K562 (cell line): Measurements from ENCODE around the gene PDZD2. TPM values are rescaled to one million over a fixed set of nuclear protein-coding genes. Genes with fewer than 3 reads are reported as not detected.

Experiments
- ATAC-seq: fragments of 200-7000 bp; cut with Tn5 transposase; 3 replicates; pipeline ENCODE4 v1.9.1; 2020; ENCODE audit warnings: moderate library complexity
- BruUV-seq: library from RNA; stranded (reverse); fragments of 400-500 nt; replicated peaks from 2 replicates; lab custom pipeline; 2021; lab: Mats Ljungman, UMichigan
- CTCF ChIA-PET: fragments of 300-600 bp; formaldehyde crosslinking; extraction: SDS; loops from one replicate; lab custom pipeline; 2021; ENCODE audit warnings: low intra/inter-chr PET ratio; lab: Yijun Ruan, JAX
- POLR2A ChIA-PET: fragments of 300-600, 350-650 bp; sonication (Branson Sonifier 250); formaldehyde crosslinking; extraction: SDS; loops from one replicate; lab custom pipeline; 2021; ENCODE audit warnings: antibody characterized with exemption, inconsistent platforms; lab: Yijun Ruan, JAX
- DNase-seq, 4 experiments: peaks; one replicate each; pipeline versions ENCODE4 v3.0.0 to v3.0.0-alpha.2; 2011 to 2018; ENCODE audit warnings: low spot score in 3 of 4, mixed read lengths in 3 of 4; ENCODE audit errors: extremely low read depth in 1 of 4
- FAIRE-seq: peaks from 2 replicates; lab custom pipeline; 2011; peaks lifted over from hg19 to GRCh38; lab: Jason Lieb, UNC
- H2AFZ ChIP-seq: 2 replicates; pipeline ENCODE4 v1.6.0; 2011; ENCODE audit warnings: low read depth, low read length, control low read depth, inconsistent platforms
- H3K27ac ChIP-seq: fragments of 200-600 bp; 3 replicates; pipeline ENCODE4 v1.8.0; 2011; ENCODE audit warnings: low read depth, mild to moderate bottlenecking, control low read depth, inconsistent platforms, low read length, moderate library complexity, mixed read lengths; ENCODE audit errors: extremely low read depth
- H3K27me3 ChIP-seq, 2 experiments: fragments of 300-600 bp in 1 of 2; 2 replicates in 1 of 2; 3 replicates in 1 of 2; pipeline versions ENCODE4 v1.6.0 to v1.8.0; 2011; ENCODE audit warnings: inconsistent platforms in 2 of 2, low read length in 2 of 2, mild to moderate bottlenecking in 1 of 2, mixed read lengths in 1 of 2, moderate library complexity in 1 of 2; ENCODE audit not compliant: control insufficient read depth in 2 of 2, insufficient read depth in 2 of 2
- H3K36me3 ChIP-seq: fragments of 300-600 bp; 3 replicates; pipeline ENCODE4 v1.8.0; 2011; ENCODE audit warnings: mild to moderate bottlenecking, low read length, inconsistent platforms; ENCODE audit not compliant: control insufficient read depth, insufficient read depth
- H3K4me1 ChIP-seq, 2 experiments: fragments of 200-600 bp in 1 of 2; replicated peaks in 1 of 2; 2 replicates in 1 of 2; 3 replicates in 1 of 2; pipeline versions ENCODE4 v1.5.1 to v1.8.0; 2011; ENCODE audit warnings: inconsistent platforms in 2 of 2, low read length in 2 of 2, mild to moderate bottlenecking in 1 of 2, mixed read lengths in 1 of 2, moderate library complexity in 1 of 2; ENCODE audit not compliant: control insufficient read depth in 2 of 2, insufficient read depth in 2 of 2
- H3K4me2 ChIP-seq: 2 replicates; pipeline ENCODE4 v1.6.1; 2011; ENCODE audit warnings: low read length, control low read depth, inconsistent platforms, mixed read lengths; ENCODE audit not compliant: insufficient read depth
- H3K4me3 ChIP-seq: fragments of 200-600 bp; sonication (generic), shearing (Covaris generic); 2 replicates; pipeline ENCODE4 v1.5.1; 2016; ENCODE audit warnings: control low read depth, inconsistent platforms
- H3K79me2 ChIP-seq: fragments of 200-600 bp; 3 replicates; pipeline ENCODE4 v1.8.0; 2011; ENCODE audit warnings: low read length, inconsistent platforms; ENCODE audit not compliant: control insufficient read depth, insufficient read depth
- H3K9ac ChIP-seq, 2 experiments: 2 replicates each; pipeline versions ENCODE4 v1.6.0 to v1.6.1; 2011; ENCODE audit warnings: low read depth in 2 of 2, low read length in 2 of 2, control low read depth in 1 of 2, inconsistent platforms in 1 of 2, mild to moderate bottlenecking in 1 of 2, mixed read lengths in 1 of 2; ENCODE audit not compliant: insufficient read depth in 1 of 2
- H3K9me1 ChIP-seq: one replicate; pipeline ENCODE4 v1.6.0; 2011; ENCODE audit warnings: inconsistent platforms, mild to moderate bottlenecking, low read length, moderate library complexity; ENCODE audit not compliant: control insufficient read depth, insufficient read depth
- H3K9me3 ChIP-seq: replicated peaks from 2 replicates; pipeline ENCODE4 v1.5.1; 2011; ENCODE audit warnings: low read depth, low read length, inconsistent platforms; ENCODE audit not compliant: control insufficient read depth, insufficient read depth
- H4K20me1 ChIP-seq: replicated peaks from 2 replicates; pipeline ENCODE4 v1.6.1; 2011; ENCODE audit warnings: low read length, inconsistent platforms, mixed read lengths; ENCODE audit not compliant: control insufficient read depth, insufficient read depth
- KDM5B ChIP-seq: fragments of 200-600 bp; sonication (generic); IDR thresholded peaks from 2 replicates; pipeline ENCODE4 v1.6.1; 2012; ENCODE audit warnings: low read depth, mild to moderate bottlenecking, moderate library complexity, low read length, control low read depth, inconsistent platforms; ENCODE audit not compliant: insufficient replicate concordance
- NCOA2 ChIP-seq, 2 experiments: fragments of 450-650 bp; IDR thresholded peaks; 2 replicates each; pipeline ENCODE4 v1.6.1; 2018; ENCODE audit warnings: mild to moderate bottlenecking in 2 of 2, moderate library complexity in 1 of 2; ENCODE audit not compliant: partially characterized antibody in 2 of 2
- NR3C1 ChIP-seq: sonication (generic); formaldehyde crosslinking; IDR thresholded peaks from 2 replicates; pipeline ENCODE4 v1.8.1; 2022; ENCODE audit warnings: missing genetic modification reagents
- OTX1 ChIP-seq: fragments of 450-650 bp; formaldehyde crosslinking; IDR thresholded peaks from 2 replicates; pipeline ENCODE4 v1.4.0; 2022; ENCODE audit warnings: mild to moderate bottlenecking
- ZBTB26 ChIP-seq: fragments of 450-650 bp; formaldehyde crosslinking; IDR thresholded peaks from 2 replicates; pipeline ENCODE4 v1.4.0; 2022; ENCODE audit warnings: missing genetic modification characterization
- WGBS: fragments of 100-300 bp; shearing (Covaris generic); methylation state at CpG from one replicate; pipeline ENCODE4 v1.1.6; 2016; ENCODE audit warnings: low coverage, mixed read lengths; ENCODE audit not compliant: insufficient coverage; ENCODE audit errors: missing lambda C conversion rate; 5-methylcytosine and 5-hydroxymethylcytosine counted together
- in situ Hi-C: fragments of 300-500 bp; cut with MboI; formaldehyde crosslinking; loops from 4 replicates; pipeline ENCODE4 v1.15.0; 2018; ENCODE audit warnings: inconsistent platforms, mixed read lengths
- intact Hi-C: fragments of 100-400 bp; cut with micrococcal nuclease; formaldehyde crosslinking; loops from 2 replicates; pipeline ENCODE4 v1.14.2; 2022
- microRNA-seq: library from miRNA; unstranded; fragments of <30 nt; microRNA quantifications from one replicate; pipeline ENCODE4, GENCODE V29; 2018; ENCODE audit warnings: borderline microRNAs expressed
- polyA plus RNA-seq, 8 experiments: library from polyadenylated mRNA; depleted of rRNA in 4 of 8; stranded (reverse) in 5 of 8; unstranded in 3 of 8; fragments of >200 nt; fragmentation: Nextera tagmentation in 2 of 8; fragmentation: Illumina TruSeq in 1 of 8; extraction: Ambion mirVana in 2 of 8; extraction: Trizol in 1 of 8; gene quantifications; 2 replicates each; pipeline versions ENCODE4 v1.2.1 to v1.2.3, GENCODE V29; 2011 to 2014; ENCODE audit warnings: inconsistent platforms in 1 of 8, missing spikeins in 1 of 8
- small RNA-seq: library from RNA; depleted of rRNA; stranded (forward); fragments of <200 nt; gene quantifications from one replicate; pipeline ENCODE3, GENCODE V24; 2014
- total RNA-seq, 7 experiments: library from RNA; depleted of rRNA in 6 of 7; stranded (reverse); fragments of >200 nt in 6 of 7; fragmentation: Illumina TruSeq in 2 of 7; extraction: Trizol in 2 of 7; gene quantifications; 2 replicates each; pipeline versions ENCODE4 v1.2.1 to v1.2.3, GENCODE V29; 2011 to 2021; ENCODE audit warnings: low replicate concordance in 1 of 7

The PDZD2 gene
- total and polyA plus RNA-seq, 9 of the 15 experiments (the other 6 are each of a cell fraction or from before 2014, with no cell fraction given): 0.02 to 0.08 (median 0.04) TPM; not detected in 6

- H4K20me1 ChIP-seq: peaks cover 27% of the 10 kb centered on the region
- no peak overlapping the region for H3K4me3 ChIP-seq
- FAIRE-seq (no peak), DNase-seq (no peak), ATAC-seq (no peak)
- peaks cover 55% of the 10 kb centered on the region; the same call in 2 of the 3 replicates for H3K36me3 ChIP-seq
- in situ Hi-C loops: no loop called here
- CTCF ChIA-PET: no interaction called here
- H3K4me1 ChIP-seq: peaks cover 0 to 4% of the 10 kb centered on the region in 2 experiments; a peak in 3 of 5 replicates
- no peak overlapping the region for H2AFZ ChIP-seq
- H3K9me3 ChIP-seq: no peaks in the 10 kb centered on the region; the same call in 1 of the 2 replicates
- H3K4me2 ChIP-seq: no peak overlapping the region
- BruUV-seq: no TSS peak
- intact Hi-C loops: no loop called here
- 93% methylated on average over 1 of the region's 1 CpG for WGBS
- H3K9ac ChIP-seq: no peak overlapping the region
- no peak overlapping the region for H3K27ac ChIP-seq
- POLR2A ChIA-PET: interaction anchor here (0.8 to 0.9 kb wide), 2 partner anchors 9 to 11 kb away, joined by 3 read pairs; no protein-coding TSS in a partner anchor
- no peaks in the 10 kb centered on the region for H3K27me3 ChIP-seq
- H3K79me2 ChIP-seq: peaks cover 92% of the 10 kb centered on the region
- TF ChIP-seq OTX1 (CRISPR knock-in tag): no peak
- TF ChIP-seq ZBTB26 (CRISPR knock-in tag): no peak
- TF ChIP-seq NR3C1: no peak
- no peak for TF ChIP-seq NCOA2 (IDR thresholded peaks at IDR 0.05; ENCODE audit: partially characterized antibody in 2 of 2)
- TF ChIP-seq KDM5B: no peak
- H3K9me1 ChIP-seq: no peaks in the 10 kb centered on the region
Observed at GRCh38 chr5:32160228-32160627, 521.3 kb downstream of the PDZD2 start.

Small RNA genes lying within 50 kb of the gene (microRNA-seq; reads per million reads assigned to microRNA genes)
- not detected for gene MIR4279

Small RNA genes lying within 50 kb of the gene (small RNA-seq; reads per million reads assigned to genes)
- gene AC025458.1: 0.11 reads per million
- not detected for gene MIR4279
- not detected for gene RF00019
- gene RNU6-358P: not detected
- not detected for gene RNU6-363P
- gene RNU6-760P: not detected

Other genes starting within 250 kb of the PDZD2 start
- 74.3 and 75.7 TPM in 2 replicates for gene DROSHA, start 107.0 kb upstream of the PDZD2 start, total RNA-seq (2014; rRNA removed)
- 56.5 and 59.7 TPM in 2 replicates for gene DROSHA, start 107.0 kb upstream of the PDZD2 start, total RNA-seq (2014; rRNA removed; fragmentation: Illumina TruSeq; extraction: Trizol)
- 52.8 and 61.4 TPM in 2 replicates for gene DROSHA, start 107.0 kb upstream of the PDZD2 start, total RNA-seq (2015; rRNA removed; fragmentation: Illumina TruSeq; extraction: Trizol)
- 96.7 and 109 TPM in 2 replicates for gene DROSHA, start 107.0 kb upstream of the PDZD2 start, total RNA-seq (2021)
- 68.9 and 75.6 TPM in 2 replicates for gene DROSHA, start 107.0 kb upstream of the PDZD2 start, polyA plus RNA-seq (2011; rRNA removed)
- 59.7 and 71.6 TPM in 2 replicates for gene DROSHA, start 107.0 kb upstream of the PDZD2 start, polyA plus RNA-seq (2014; fragmentation: Illumina TruSeq; extraction: Trizol)
- 10 to 100 TPM; 52.5 to 60.7 TPM for gene DROSHA, start 107.0 kb upstream of the PDZD2 start, polyA plus RNA-seq (2014; fragmentation: Nextera tagmentation; extraction: Ambion mirVana)
- 62.8 and 96.5 TPM in 2 replicates for gene DROSHA, start 107.0 kb upstream of the PDZD2 start, polyA plus RNA-seq (2014; rRNA removed)
- gene C5orf22, start 106.8 kb upstream of the PDZD2 start, total RNA-seq (2014; rRNA removed): 22.7 and 27.6 TPM in 2 replicates
- gene C5orf22, start 106.8 kb upstream of the PDZD2 start, total RNA-seq (2014; rRNA removed; fragmentation: Illumina TruSeq; extraction: Trizol): 42.6 and 45.2 TPM in 2 replicates
- gene C5orf22, start 106.8 kb upstream of the PDZD2 start, total RNA-seq (2015; rRNA removed; fragmentation: Illumina TruSeq; extraction: Trizol): 36.5 and 39.3 TPM in 2 replicates
- 38.2 and 40.7 TPM in 2 replicates for gene C5orf22, start 106.8 kb upstream of the PDZD2 start, total RNA-seq (2021)
- gene C5orf22, start 106.8 kb upstream of the PDZD2 start, polyA plus RNA-seq (2011; rRNA removed): 37.7 and 56.7 TPM in 2 replicates
- gene C5orf22, start 106.8 kb upstream of the PDZD2 start, polyA plus RNA-seq (2014; fragmentation: Illumina TruSeq; extraction: Trizol): 38.5 and 49.7 TPM in 2 replicates
- gene C5orf22, start 106.8 kb upstream of the PDZD2 start, polyA plus RNA-seq (2014; fragmentation: Nextera tagmentation; extraction: Ambion mirVana): 10 to 100 TPM; 32.1 to 35.3 TPM
- gene C5orf22, start 106.8 kb upstream of the PDZD2 start, polyA plus RNA-seq (2014; rRNA removed): 27.5 and 30.0 TPM in 2 replicates